ENCODE results near the gene ANGPTL4.

DNA sequence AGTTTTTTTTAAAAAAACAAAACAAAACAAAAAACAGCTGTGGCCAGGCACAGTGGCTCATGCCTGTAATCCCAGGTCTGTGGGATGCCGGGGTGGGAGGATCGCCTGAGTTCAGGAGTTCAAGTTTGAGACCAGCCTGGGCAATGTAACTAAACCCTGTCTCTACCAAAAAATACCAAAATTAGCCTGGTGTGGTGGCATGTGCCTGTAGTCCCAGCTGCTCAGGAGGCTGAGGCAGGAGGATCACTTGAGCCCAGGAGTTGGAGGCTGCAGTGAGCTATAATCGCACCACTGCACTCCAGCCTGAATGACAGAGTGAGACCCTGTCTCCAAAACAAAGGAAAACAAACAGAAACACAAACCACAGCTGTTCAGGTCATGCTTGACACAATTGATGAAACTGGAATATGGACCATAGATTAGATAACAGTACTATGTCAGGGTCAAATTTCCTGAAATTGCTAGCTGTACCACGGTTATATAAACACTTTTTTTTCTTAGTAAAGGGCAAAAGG lies 6.9 kb upstream of the ANGPTL4 start:
- TF ChIP-seq, protein P1, sequence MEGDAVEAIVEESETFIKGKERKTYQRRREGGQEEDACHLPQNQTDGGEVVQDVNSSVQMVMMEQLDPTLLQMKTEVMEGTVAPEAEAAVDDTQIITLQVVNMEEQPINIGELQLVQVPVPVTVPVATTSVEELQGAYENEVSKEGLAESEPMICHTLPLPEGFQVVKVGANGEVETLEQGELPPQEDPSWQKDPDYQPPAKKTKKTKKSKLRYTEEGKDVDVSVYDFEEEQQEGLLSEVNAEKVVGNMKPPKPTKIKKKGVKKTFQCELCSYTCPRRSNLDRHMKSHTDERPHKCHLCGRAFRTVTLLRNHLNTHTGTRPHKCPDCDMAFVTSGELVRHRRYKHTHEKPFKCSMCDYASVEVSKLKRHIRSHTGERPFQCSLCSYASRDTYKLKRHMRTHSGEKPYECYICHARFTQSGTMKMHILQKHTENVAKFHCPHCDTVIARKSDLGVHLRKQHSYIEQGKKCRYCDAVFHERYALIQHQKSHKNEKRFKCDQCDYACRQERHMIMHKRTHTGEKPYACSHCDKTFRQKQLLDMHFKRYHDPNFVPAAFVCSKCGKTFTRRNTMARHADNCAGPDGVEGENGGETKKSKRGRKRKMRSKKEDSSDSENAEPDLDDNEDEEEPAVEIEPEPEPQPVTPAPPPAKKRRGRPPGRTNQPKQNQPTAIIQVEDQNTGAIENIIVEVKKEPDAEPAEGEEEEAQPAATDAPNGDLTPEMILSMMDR (conservative IDR thresholded peaks at IDR 0.05), result no peak
- no peak for TF ChIP-seq ZFX (IDR thresholded peaks at IDR 0.05)

Measured in C4-2B (cell line).